Small intestine (tissue), 7 donors: Measurements from ENCODE around the gene ANKMY1. TPM values are rescaled to one million over a fixed set of nuclear protein-coding genes. Genes with fewer than 3 reads are reported as not detected.
"Not testable (repeated sequence)": the region's sequence is repeated elsewhere in the genome, so short reads cannot be mapped to it uniquely, and the experiment has no call there.

Source experiments
- DNase-seq, 2 donors: peaks; one replicate each; pipeline versions ENCODE4 v3.0.0 to v3.0.0-alpha.2; 2013
- FAIRE-seq: peaks from 2 replicates; lab custom pipeline; 2012; peaks lifted over from hg19 to GRCh38; lab: Jason Lieb, UNC
- H3K27ac ChIP-seq, 3 donors: one replicate each; pipeline ENCODE4 v1.5.1; 2013; ENCODE audit warnings: low read length in 2 of 3, mild to moderate bottlenecking in 2 of 3, control low read depth in 1 of 3, inconsistent platforms in 1 of 3, low read depth in 1 of 3, moderate library complexity in 1 of 3
- H3K27me3 ChIP-seq, 3 donors: one replicate each; pipeline ENCODE4 v1.6.1; 2013; ENCODE audit warnings: low read length in 3 of 3, inconsistent platforms in 1 of 3; ENCODE audit not compliant: control insufficient read depth in 3 of 3, insufficient read depth in 3 of 3
- H3K36me3 ChIP-seq, 3 donors: one replicate each; pipeline ENCODE4 v1.6.1; 2013; ENCODE audit warnings: low read length in 3 of 3, inconsistent platforms in 1 of 3, low read depth in 1 of 3, mild to moderate bottlenecking in 1 of 3, moderate library complexity in 1 of 3; ENCODE audit not compliant: control insufficient read depth in 3 of 3, insufficient read depth in 2 of 3
- H3K4me1 ChIP-seq, 3 donors: one replicate each; pipeline ENCODE4 v1.6.1; 2013; ENCODE audit warnings: low read length in 2 of 3, inconsistent platforms in 1 of 3, low read depth in 1 of 3, mild to moderate bottlenecking in 1 of 3, moderate library complexity in 1 of 3; ENCODE audit not compliant: control insufficient read depth in 3 of 3, insufficient read depth in 2 of 3
- H3K4me3 ChIP-seq, 3 donors: one replicate each; pipeline ENCODE4 v1.5.1; 2013; ENCODE audit warnings: low read length in 3 of 3, control low read depth in 1 of 3, inconsistent platforms in 1 of 3, low read depth in 1 of 3, mild to moderate bottlenecking in 1 of 3, moderate library complexity in 1 of 3
- H3K9me3 ChIP-seq, 2 donors: one replicate each; pipeline ENCODE4 v1.6.1; 2013; ENCODE audit warnings: low read depth in 1 of 2, low read length in 1 of 2; ENCODE audit not compliant: control insufficient read depth in 2 of 2, insufficient read depth in 1 of 2
- WGBS, 3 donors: extraction: QIAGEN DNeasy Blood & Tissue Kit; methylation state at CpG; one replicate each; pipeline ENCODE4 v1.1.7; 2013; 5-methylcytosine and 5-hydroxymethylcytosine counted together
- polyA plus RNA-seq, 4 donors: library from polyadenylated mRNA; stranded (reverse) in 3 of 4; unstranded in 1 of 4; fragments of 200-250 nt in 3 of 4; fragments of 120-200 nt in 1 of 4; gene quantifications; one replicate each; pipeline versions ENCODE4 v1.2.1 to v1.2.3, GENCODE V29; 2013
- donor health status: healthy with polysubstance abuse.
- donor health status: control.
- donor health status: control.
- donor health status: Bipolar disorder and iron deficiency.
- donor health status: healthy.

The ANKMY1 gene
- polyA plus RNA-seq, 4 donors: 3.4 to 13.0 (median 5.9) TPM

- FAIRE-seq: no peak
- DNase-seq: no peak
- 89 to 95% (median 91%) methylated on average over 13 of the region's 13 CpGs for WGBS, 3 donors
Observed at GRCh38 chr2:240498171-240498957, 59.4 kb downstream of the ANKMY1 start.

GRCh38 chr2:240497082-240497481 is 60.7 kb downstream of the ANKMY1 start:
- not testable (repeated sequence) for H3K4me3 ChIP-seq, DNase-seq, FAIRE-seq, H3K27me3 ChIP-seq, H3K4me1 ChIP-seq, H3K27ac ChIP-seq
- WGBS, 3 donors: 96 to 99% (median 98%) methylated on average over 7 of the region's 7 CpGs
- H3K9me3 ChIP-seq: peaks cover 0 to 15% of the 10 kb centered on the region in 2 donors
- peaks cover 0 to 25% (median 9%) of the 10 kb centered on the region in 3 donors for H3K36me3 ChIP-seq

More at GRCh38 chr2:240498171-240498957, 59.4 kb downstream of the ANKMY1 start:
- Histone ChIP-seq H3K36me3 (peaks cover 0 to 25% (median 9%) of the 10 kb centered on the region in 3 donors), H3K9me3 (peaks cover 0 to 9% of the 10 kb centered on the region in 2 donors), H3K27ac (no peak overlapping the region), H3K4me1 (no peaks in the 10 kb centered on the region), H3K27me3 (no peaks in the 10 kb centered on the region), H3K4me3 (no peak overlapping the region)

DNA sequence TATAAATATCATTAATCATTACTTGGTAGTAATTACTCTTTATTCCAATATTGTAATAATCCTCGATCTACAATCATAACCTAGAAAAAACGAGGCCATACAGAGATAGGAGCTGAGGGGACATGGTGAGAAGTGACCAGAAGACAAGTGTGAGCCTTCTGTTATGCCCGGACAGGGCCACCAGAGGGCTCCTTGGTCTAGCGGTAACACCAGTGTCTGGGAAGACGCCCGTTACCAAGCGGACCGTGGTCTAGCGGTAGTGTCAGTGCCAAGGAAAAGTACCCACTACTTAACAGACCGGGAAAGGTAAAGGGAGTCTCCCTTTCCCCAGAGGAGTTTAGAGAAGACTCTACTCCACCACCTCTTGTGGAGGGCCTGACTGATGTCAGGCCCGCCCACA is 62.8 kb downstream of the ANKMY1 start:
- not testable (repeated sequence) for DNase-seq, FAIRE-seq
- 82 to 91% (median 86%) methylated on average over 11 of the region's 11 CpGs for WGBS, 3 donors

DNA sequence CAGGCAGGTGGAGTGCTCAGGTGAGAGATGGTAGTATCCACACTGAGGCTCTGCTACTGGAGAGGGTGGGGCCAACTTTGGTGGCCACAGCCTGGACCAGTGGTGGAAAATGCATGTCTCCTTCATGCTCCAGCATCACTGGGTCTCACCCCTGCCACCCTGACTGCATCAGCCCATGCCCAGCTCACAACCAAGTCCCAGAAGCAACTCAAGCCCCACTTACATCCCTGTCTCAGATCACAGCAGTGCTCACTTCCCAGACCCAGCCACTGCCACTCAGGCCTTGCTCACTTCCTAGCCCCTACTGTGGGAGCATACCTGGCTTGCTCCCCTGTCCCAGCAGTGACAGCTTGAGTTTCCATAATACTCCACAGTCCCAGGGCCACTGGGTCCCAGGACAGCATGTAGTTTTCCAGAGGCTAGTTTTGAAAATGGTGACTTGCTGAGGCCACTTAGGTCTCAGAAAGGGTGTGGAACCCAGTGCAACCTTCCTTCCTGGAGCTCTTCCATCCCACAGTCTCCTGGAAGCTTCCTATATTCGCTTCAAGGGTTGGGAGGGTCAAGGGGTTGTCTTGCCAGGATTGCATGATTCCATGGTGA is 63.5 kb downstream of the ANKMY1 start:
- DNase-seq (no peak), FAIRE-seq (no peak)
- no peaks in the 10 kb centered on the region for H3K27me3 ChIP-seq
- no peak overlapping the region for H3K27ac ChIP-seq
- 83 to 100% (median 88%) methylated on average over 1 of the region's 1 CpG for WGBS, 3 donors
- H3K36me3 ChIP-seq: peaks cover 0 to 16% (median 5%) of the 10 kb centered on the region in 3 donors
- no peak overlapping the region for H3K4me3 ChIP-seq
- H3K4me1 ChIP-seq: no peaks in the 10 kb centered on the region
- H3K9me3 ChIP-seq: peaks cover 0 to 19% of the 10 kb centered on the region in 2 donors

More for the DNA sequence above, 62.8 kb downstream of the ANKMY1 start:
- not testable (repeated sequence) for H3K27me3 ChIP-seq, H3K4me1 ChIP-seq, H3K4me3 ChIP-seq, H3K27ac ChIP-seq
- peaks cover 0 to 19% of the 10 kb centered on the region in 2 donors for H3K9me3 ChIP-seq
- peaks cover 0 to 20% (median 8%) of the 10 kb centered on the region in 3 donors for H3K36me3 ChIP-seq

GRCh38 chr2:240491483-240491882 is 66.3 kb downstream of the ANKMY1 start:
- H3K9me3 ChIP-seq: peaks cover 0 to 20% of the 10 kb centered on the region in 2 donors
- 71 to 83% (median 79%) methylated on average over 2 of the region's 2 CpGs for WGBS, 3 donors
- DNase-seq: no peak
- no peak for FAIRE-seq
- no peaks in the 10 kb centered on the region for H3K4me1 ChIP-seq
- no peak overlapping the region for H3K4me3 ChIP-seq
- no peak overlapping the region for H3K27ac ChIP-seq
- H3K27me3 ChIP-seq: no peaks in the 10 kb centered on the region
- peaks cover 0 to 3% (median 2%) of the 10 kb centered on the region in 3 donors for H3K36me3 ChIP-seq

DNA sequence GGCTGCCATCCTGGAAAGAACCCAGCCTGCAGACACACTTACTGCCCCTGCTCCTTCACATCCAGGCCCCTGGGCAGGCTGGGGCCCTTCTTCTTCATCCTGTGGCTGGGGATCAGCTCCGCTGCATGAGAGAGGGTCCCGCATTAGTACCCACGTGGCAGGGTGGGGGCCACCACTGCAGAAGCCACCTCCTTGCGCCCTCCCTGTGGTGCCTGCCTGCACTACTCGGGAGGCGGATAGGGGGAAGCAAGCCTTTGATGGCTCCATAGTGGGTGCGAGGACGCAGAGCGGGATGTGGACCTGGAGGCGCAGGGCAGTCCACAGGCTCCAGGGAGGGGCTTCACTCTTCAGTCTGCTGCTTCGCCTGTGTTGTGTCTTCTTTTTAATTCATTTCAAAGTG is 75.6 kb downstream of the ANKMY1 start:
- WGBS, 3 donors: 90 to 97% (median 92%) methylated on average over 10 to 11 of the region's 11 CpGs
- no peak overlapping the region for H3K4me3 ChIP-seq
- no peak overlapping the region for H3K27ac ChIP-seq
- no peak for DNase-seq
- H3K36me3 ChIP-seq: no peaks in the 10 kb centered on the region
- no peaks in the 10 kb centered on the region for H3K27me3 ChIP-seq
- no peak for FAIRE-seq
- peaks cover 0 to 4% of the 10 kb centered on the region in 2 donors for H3K9me3 ChIP-seq
- H3K4me1 ChIP-seq: no peaks in the 10 kb centered on the region

GRCh38 chr2:240481720-240482119 is 76.1 kb downstream of the ANKMY1 start:
- H3K27me3 ChIP-seq: no peaks in the 10 kb centered on the region
- FAIRE-seq (no peak), DNase-seq (no peak)
- H3K27ac ChIP-seq: no peak overlapping the region
- H3K4me1 ChIP-seq: no peaks in the 10 kb centered on the region
- H3K4me3 ChIP-seq: no peak overlapping the region
- H3K36me3 ChIP-seq: no peaks in the 10 kb centered on the region
- WGBS, 3 donors: 92 to 98% (median 93%) methylated on average over 5 of the region's 5 CpGs
- H3K9me3 ChIP-seq: peaks cover 0 to 4% of the 10 kb centered on the region in 2 donors

DNA sequence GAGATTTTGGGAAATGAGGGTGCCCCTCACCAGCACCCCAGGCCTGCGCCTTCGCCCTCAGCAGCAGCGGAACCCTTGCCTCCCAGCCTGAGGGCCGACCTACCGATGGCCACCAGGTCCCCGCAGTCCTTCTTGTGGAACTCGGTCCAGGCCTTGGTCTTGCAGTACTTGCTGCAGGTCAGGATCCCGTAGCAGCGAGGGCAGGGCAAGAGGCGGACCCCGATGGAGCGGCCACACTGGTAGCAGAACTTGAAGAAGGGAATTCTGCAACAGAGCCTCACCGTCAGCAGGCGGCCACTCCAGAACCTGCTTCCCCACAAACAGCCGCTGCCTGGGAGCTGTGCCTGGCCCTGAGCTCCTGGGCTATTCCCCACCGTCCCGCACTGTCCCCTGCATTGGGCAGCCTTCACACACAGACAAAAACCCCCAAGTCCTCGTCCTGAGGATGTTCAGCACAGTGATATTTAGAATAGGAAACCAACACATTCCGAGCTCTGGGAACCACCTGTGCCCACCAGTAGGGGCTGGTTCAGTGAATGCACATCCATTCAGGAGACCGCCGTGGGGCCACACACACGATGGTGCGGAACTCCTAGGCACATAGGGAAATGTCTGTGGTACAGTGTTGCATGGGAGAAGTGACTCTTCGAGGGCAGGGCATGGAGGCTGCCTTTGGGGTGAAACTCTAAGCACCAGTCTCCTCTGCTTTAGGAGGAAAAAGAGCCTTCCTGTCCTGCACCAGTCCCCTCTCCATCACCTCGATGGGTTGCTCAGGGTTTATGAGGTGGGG is 76.8 kb downstream of the ANKMY1 start:
- Histone ChIP-seq H3K4me1 (no peaks in the 10 kb centered on the region), H3K4me3 (no peak overlapping the region), H3K36me3 (no peaks in the 10 kb centered on the region), H3K9me3 (peaks cover 0 to 6% of the 10 kb centered on the region in 2 donors), H3K27ac (no peak overlapping the region), H3K27me3 (no peaks in the 10 kb centered on the region)
- 90 to 95% (median 95%) methylated on average over 24 to 25 of the region's 25 CpGs for WGBS, 3 donors
- DNase-seq (no peak), FAIRE-seq (no peak)
